Upper lobe of right lung (tissue), 1 donor: ENCODE measurements around the gene CFAP92. TPM values are rescaled to one million over a fixed set of nuclear protein-coding genes. Genes with fewer than 3 reads are reported as not detected.
A peak's percentile ranks its signal among the peaks of the same experiment; 100 is the strongest.

Source experiments
- ATAC-seq: fragments of 200-7000 bp; cut with Tn5 transposase; one replicate; pipeline ENCODE4 v1.9.1; 2020; ENCODE audit warnings: mild to moderate bottlenecking, moderate library complexity
- DNase-seq: peaks from one replicate; pipeline ENCODE4 v3.0.0-alpha.2; 2020
- H3K27ac ChIP-seq: fragments of 200-600 bp; one replicate; pipeline ENCODE4 v1.8.0; 2022
- H3K27me3 ChIP-seq: fragments of 200-600 bp; one replicate; pipeline ENCODE4 v1.8.0; 2022; ENCODE audit warnings: mild to moderate bottlenecking
- H3K36me3 ChIP-seq: fragments of 200-600 bp; one replicate; pipeline ENCODE4 v1.8.0; 2022
- H3K4me1 ChIP-seq: fragments of 200-600 bp; one replicate; pipeline ENCODE4 v1.8.0; 2022
- H3K4me3 ChIP-seq: fragments of 200-600 bp; one replicate; pipeline ENCODE4 v1.8.0; 2022; ENCODE audit warnings: mild to moderate bottlenecking
- H3K9me3 ChIP-seq: fragments of 200-600 bp; one replicate; pipeline ENCODE4 v1.8.0; 2022
- intact Hi-C: fragments of 100-400 bp; cut with DNase I; formaldehyde crosslinking; loops from one replicate; pipeline ENCODE4 v1.11.0; 2022
- total RNA-seq: library from RNA; stranded (reverse); fragmentation: NEBNext Ultra II Directional; extraction: Animal tissue kit (Norgen Biotek cat#: 25700); gene quantifications from one replicate; pipeline ENCODE4 v1.2.1, GENCODE V29; 2021
- TF ChIP-seq, protein P1 (sequence below): fragments of 200-600 bp; IDR thresholded peaks from one replicate; pipeline ENCODE4 v1.8.0; 2022; ENCODE audit warnings: antibody characterized with exemption
- donor health status: DM: no; HTN: yes; CAD: no; lungs with severe emphysema.

The CFAP92 gene
- total RNA-seq, 1 donor from 2014 or later, result 1.9 TPM

DNA sequence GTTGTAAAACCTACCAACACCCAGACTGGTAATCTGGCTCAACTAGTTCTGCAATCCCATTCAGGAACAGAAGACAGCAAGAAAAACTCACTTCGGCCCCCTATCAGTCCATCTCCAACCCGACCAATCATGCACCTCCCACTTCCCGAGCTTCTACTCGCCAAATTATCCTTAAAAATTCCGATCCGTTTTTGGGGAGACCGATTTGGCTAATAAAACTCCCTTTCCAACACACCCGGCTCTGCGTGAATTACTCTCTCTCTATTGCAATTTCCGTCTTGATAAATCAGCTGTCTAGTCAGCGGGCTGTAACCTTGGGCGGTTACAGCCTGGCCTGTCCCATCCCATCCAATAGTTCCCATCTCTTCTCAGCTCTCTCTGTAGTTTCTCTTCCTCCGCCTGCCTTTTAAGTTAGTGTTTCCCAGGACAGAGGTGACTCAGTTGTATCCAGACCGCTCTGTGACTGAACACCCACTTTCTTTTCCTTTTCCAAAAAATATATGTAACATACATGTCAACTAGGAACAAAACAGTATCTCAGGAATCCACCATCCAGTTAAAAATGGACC is 115.2 kb downstream of the CFAP92 start:
- peaks cover 11% of the 10 kb centered on the region for H3K36me3 ChIP-seq
- DNase-seq, result no peak
- TF ChIP-seq, protein P1, sequence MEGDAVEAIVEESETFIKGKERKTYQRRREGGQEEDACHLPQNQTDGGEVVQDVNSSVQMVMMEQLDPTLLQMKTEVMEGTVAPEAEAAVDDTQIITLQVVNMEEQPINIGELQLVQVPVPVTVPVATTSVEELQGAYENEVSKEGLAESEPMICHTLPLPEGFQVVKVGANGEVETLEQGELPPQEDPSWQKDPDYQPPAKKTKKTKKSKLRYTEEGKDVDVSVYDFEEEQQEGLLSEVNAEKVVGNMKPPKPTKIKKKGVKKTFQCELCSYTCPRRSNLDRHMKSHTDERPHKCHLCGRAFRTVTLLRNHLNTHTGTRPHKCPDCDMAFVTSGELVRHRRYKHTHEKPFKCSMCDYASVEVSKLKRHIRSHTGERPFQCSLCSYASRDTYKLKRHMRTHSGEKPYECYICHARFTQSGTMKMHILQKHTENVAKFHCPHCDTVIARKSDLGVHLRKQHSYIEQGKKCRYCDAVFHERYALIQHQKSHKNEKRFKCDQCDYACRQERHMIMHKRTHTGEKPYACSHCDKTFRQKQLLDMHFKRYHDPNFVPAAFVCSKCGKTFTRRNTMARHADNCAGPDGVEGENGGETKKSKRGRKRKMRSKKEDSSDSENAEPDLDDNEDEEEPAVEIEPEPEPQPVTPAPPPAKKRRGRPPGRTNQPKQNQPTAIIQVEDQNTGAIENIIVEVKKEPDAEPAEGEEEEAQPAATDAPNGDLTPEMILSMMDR, result no peak
- H3K4me1 ChIP-seq, result peaks cover 23% of the 10 kb centered on the region
- H3K27ac ChIP-seq, result peak overlapping the region; percentile 92
- ATAC-seq, result peak; percentile 57
- H3K9me3 ChIP-seq, result no peaks in the 10 kb centered on the region
- peak overlapping the region; percentile 83 for H3K4me3 ChIP-seq
- no peaks in the 10 kb centered on the region for H3K27me3 ChIP-seq
- intact Hi-C loops, result no loop called here

- H3K27ac ChIP-seq, result peak overlapping the region; percentile 92
- H3K27me3 ChIP-seq, result no peaks in the 10 kb centered on the region
- DNase-seq (no peak), ATAC-seq (no peak)
- peaks cover 23% of the 10 kb centered on the region for H3K4me1 ChIP-seq
- H3K9me3 ChIP-seq, result no peaks in the 10 kb centered on the region
- TF ChIP-seq, protein P1, result no peak
- peak overlapping the region; percentile 83 for H3K4me3 ChIP-seq
- peaks cover 10% of the 10 kb centered on the region for H3K36me3 ChIP-seq
- intact Hi-C loops, result no loop called here
These were observed 115.8 kb downstream of the CFAP92 start for GRCh38 chr3:128878011-128878457.

- Histone ChIP-seq H3K27me3 (no peaks in the 10 kb centered on the region), H3K4me3 (no peak overlapping the region), H3K4me1 (peaks cover 17% of the 10 kb centered on the region), H3K36me3 (no peaks in the 10 kb centered on the region), H3K27ac (no peak overlapping the region), H3K9me3 (no peaks in the 10 kb centered on the region)
- peak; percentile 41 for ATAC-seq
- intact Hi-C loops, result no loop called here
- TF ChIP-seq, protein P1, result peak; percentile 42
- DNase-seq, result no peak
These were observed 118.2 kb downstream of the CFAP92 start for GRCh38 chr3:128875556-128876120.

DNA sequence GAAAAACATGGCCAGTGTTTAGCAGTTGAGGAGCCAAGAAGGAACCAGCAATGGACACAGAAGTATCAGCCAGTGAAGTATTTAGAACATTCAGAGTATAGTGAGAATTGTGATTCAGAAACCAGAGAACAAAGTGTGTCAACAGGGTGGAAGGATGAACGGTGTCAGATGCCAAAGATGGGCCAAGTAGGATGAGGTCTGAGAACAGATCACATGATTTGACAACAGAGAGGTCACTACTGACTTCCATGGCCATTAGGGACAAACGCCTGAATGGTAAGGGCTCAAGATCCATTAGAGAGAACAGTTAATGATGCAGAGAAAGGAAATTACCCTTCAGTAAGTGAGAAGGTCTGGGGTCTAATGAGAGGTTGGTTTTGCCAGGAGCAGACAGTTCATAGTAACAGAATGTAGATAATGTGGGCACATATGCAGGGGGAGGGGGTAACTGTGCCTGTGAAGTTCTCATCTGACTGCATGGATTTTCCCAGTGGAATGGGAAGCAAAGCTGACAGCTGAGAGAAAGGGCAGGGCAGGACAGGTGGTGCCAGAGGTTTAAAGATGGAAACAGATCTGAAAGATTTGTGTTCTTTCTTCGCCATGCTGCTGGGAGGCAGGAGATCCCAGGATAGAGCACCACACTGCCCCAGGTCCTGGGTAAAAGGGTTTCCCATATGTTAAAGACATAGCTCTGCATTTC is 119.2 kb downstream of the CFAP92 start:
- Histone ChIP-seq H3K9me3 (no peaks in the 10 kb centered on the region), H3K36me3 (no peaks in the 10 kb centered on the region), H3K27me3 (no peaks in the 10 kb centered on the region), H3K4me3 (no peak overlapping the region), H3K4me1 (peaks cover 11% of the 10 kb centered on the region), H3K27ac (no peak overlapping the region)
- intact Hi-C loops, result no loop called here
- DNase-seq (no peak), ATAC-seq (no peak)
- TF ChIP-seq, protein P1, result no peak

DNA sequence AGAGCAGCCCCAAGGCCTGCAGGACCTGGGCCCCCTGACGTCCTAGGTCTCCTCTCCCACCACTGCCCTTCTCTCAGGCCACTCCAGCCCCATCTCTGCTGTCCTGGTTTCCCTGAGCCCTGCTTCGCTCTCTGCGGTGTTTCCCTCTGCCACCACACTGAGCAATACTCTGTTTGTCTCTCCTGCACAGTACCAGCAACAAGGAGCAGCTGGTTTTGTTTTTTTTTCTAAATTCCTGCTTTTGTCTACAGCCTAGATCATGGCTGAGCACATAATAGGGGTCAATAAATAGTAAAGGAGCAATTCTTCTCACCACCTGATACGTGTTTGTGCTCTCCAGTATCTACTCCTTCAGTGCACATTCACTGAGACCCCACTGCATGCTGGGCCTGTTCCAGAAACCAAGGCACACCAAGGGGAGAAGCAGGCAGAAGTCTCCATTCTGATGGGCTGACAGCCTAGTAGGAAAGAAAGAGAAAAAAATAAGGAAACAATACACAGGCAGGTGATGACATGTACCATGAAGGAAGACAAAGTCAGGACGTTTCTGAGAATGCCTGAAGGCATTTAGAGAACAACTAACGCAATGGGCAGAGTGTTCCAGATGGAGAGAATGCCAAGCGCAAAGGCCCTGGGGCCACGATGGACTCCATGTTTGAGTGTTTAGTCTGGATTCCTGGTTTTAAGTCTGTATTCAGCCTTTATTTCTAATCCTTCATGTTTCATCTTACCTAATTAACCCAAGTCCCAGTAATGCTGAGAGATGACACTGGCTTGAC is 120.4 kb downstream of the CFAP92 start:
- DNase-seq (no peak), ATAC-seq (no peak)
- intact Hi-C loops, result no loop called here
- Histone ChIP-seq H3K9me3 (no peaks in the 10 kb centered on the region), H3K27ac (no peak overlapping the region), H3K36me3 (no peaks in the 10 kb centered on the region), H3K4me1 (peaks cover 10% of the 10 kb centered on the region), H3K27me3 (no peaks in the 10 kb centered on the region), H3K4me3 (no peak overlapping the region)
- TF ChIP-seq, protein P1, result no peak
